Sigmoid colon (tissue), 4 donors: Measurements from ENCODE around the gene NIN.

ENCODE experiments used
- POLR2AphosphoS5 ChIP-seq, 4 donors: sonication (generic); formaldehyde crosslinking; IDR thresholded peaks; one replicate each; pipeline ENCODE4 v1.6.1; 2017; ENCODE audit warnings: antibody characterized with exemption in 4 of 4
- TF ChIP-seq, protein P1 (sequence below), 4 experiments: fragments of 450-650 bp in 3 of 4; fragments of 200-600 bp in 1 of 4; IDR thresholded peaks; one replicate each; pipeline ENCODE4 v1.5.1; 2016 to 2019; ENCODE audit warnings: antibody characterized with exemption in 4 of 4, mild to moderate bottlenecking in 3 of 4, moderate library complexity in 2 of 4

DNA sequence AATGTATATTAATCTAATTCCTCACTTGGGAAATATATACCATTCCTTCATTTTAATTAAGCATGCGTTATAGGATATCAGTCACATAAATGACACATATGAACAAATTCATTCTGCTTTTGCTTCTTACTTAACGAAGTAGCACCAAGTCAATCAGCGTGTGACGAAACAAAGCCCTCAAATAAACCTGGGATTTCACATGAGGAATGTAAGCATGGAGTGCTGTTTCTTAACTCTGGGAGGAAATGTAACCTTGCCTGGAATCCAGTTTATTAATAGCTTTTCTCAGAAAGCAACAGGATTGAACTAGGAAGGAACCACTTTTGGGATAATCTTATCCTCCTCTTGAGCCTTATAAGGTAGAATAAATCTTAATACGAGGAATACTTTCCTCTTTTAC is 72.0 kb downstream of the NIN start:
- TF ChIP-seq, protein P1, sequence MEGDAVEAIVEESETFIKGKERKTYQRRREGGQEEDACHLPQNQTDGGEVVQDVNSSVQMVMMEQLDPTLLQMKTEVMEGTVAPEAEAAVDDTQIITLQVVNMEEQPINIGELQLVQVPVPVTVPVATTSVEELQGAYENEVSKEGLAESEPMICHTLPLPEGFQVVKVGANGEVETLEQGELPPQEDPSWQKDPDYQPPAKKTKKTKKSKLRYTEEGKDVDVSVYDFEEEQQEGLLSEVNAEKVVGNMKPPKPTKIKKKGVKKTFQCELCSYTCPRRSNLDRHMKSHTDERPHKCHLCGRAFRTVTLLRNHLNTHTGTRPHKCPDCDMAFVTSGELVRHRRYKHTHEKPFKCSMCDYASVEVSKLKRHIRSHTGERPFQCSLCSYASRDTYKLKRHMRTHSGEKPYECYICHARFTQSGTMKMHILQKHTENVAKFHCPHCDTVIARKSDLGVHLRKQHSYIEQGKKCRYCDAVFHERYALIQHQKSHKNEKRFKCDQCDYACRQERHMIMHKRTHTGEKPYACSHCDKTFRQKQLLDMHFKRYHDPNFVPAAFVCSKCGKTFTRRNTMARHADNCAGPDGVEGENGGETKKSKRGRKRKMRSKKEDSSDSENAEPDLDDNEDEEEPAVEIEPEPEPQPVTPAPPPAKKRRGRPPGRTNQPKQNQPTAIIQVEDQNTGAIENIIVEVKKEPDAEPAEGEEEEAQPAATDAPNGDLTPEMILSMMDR (IDR thresholded peaks at IDR 0.05) = no peak
- TF ChIP-seq POLR2AphosphoS5 (IDR thresholded peaks at IDR 0.05) = no peak
